HUES64 (cell line): ENCODE results near the gene SGO1.

Experiments
- H3K27ac ChIP-seq: 2 replicates; pipeline ENCODE4 v1.7.0; 2013; ENCODE audit warnings: low read depth, low read length, inconsistent platforms
- H3K27me3 ChIP-seq: 2 replicates; pipeline ENCODE4 v1.6.1; 2013; ENCODE audit warnings: mild to moderate bottlenecking, low read length; ENCODE audit not compliant: insufficient read depth
- H3K36me3 ChIP-seq: 2 replicates; pipeline ENCODE4 v1.6.1; 2013; ENCODE audit warnings: mild to moderate bottlenecking, low read length; ENCODE audit not compliant: insufficient read depth
- H3K4me1 ChIP-seq: 2 replicates; pipeline ENCODE4 v1.6.1; 2013; ENCODE audit warnings: mild to moderate bottlenecking, low read length, moderate library complexity; ENCODE audit not compliant: insufficient read depth
- H3K4me3 ChIP-seq: 2 replicates; pipeline ENCODE4 v1.5.1; 2013; ENCODE audit warnings: mild to moderate bottlenecking, low read length, moderate library complexity
- H3K9ac ChIP-seq: 2 replicates; pipeline ENCODE4 v1.6.1; 2013; ENCODE audit warnings: mild to moderate bottlenecking, low read depth, low read length
- H3K9me3 ChIP-seq: 2 replicates; pipeline ENCODE4 v1.6.1; 2013; ENCODE audit warnings: low read depth, low read length; ENCODE audit not compliant: insufficient read depth
- WGBS: fragments of 150-250, 120-280 bp; methylation state at CpG from one replicate; pipeline ENCODE4 v1.1.7; 2013; ENCODE audit warnings: missing lambda C conversion rate; 5-methylcytosine and 5-hydroxymethylcytosine counted together

The SGO1 gene

DNA sequence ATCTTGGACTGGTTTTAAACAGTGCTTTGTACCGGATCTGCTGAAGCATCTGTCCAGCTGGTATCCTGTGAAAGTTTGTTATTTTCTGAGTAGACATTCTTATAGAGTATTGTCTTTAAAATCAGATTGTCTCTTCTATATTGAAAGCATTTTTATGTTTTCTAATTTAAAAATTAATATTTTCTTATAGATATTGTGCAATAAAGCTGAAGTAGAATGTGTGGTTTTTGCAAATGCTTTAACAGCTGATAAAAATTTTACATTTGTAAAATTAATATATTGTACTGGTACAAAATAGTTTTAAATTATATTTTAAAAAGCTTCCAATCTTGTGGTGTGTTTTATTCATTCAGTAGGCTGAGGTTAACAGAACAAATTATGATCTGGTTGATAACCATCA lies 31.9 kb downstream of the SGO1 start:
- H3K4me3 ChIP-seq, result no peak overlapping the region
- H3K27me3 ChIP-seq, result no peaks in the 10 kb centered on the region
- H3K9me3 ChIP-seq, result no peaks in the 10 kb centered on the region
- H3K36me3 ChIP-seq, result peaks cover 39% of the 10 kb centered on the region
- no peak overlapping the region for H3K27ac ChIP-seq
- WGBS, result 100% methylated on average over 1 of the region's 1 CpG
- no peaks in the 10 kb centered on the region for H3K4me1 ChIP-seq
- no peak overlapping the region for H3K9ac ChIP-seq

DNA sequence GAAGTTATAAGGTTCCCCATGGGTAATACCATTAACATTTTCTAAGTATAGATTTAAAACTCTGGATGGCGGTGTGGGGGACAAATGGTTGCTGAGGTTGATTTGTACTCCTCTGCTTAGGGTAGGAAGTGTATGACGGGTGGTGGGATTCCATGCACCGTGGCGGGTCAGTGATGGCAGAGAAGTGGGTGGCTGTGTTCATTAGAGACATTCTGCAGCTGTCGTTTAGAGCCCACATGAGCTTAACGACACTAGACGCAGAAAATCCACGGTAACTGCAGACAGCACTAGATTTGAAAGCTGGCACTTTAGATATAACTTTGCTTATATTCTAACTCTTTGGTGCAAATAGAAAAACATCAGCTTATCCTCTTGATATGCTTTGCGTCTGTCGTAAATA lies 37.5 kb downstream of the SGO1 start:
- no peak overlapping the region for H3K4me3 ChIP-seq
- no peaks in the 10 kb centered on the region for H3K27me3 ChIP-seq
- H3K9me3 ChIP-seq, result no peaks in the 10 kb centered on the region
- H3K4me1 ChIP-seq, result no peaks in the 10 kb centered on the region
- H3K27ac ChIP-seq, result no peak overlapping the region
- H3K36me3 ChIP-seq, result peaks cover 5% of the 10 kb centered on the region
- no peak overlapping the region for H3K9ac ChIP-seq
- WGBS, result 97% methylated on average over 10 of the region's 10 CpGs

DNA sequence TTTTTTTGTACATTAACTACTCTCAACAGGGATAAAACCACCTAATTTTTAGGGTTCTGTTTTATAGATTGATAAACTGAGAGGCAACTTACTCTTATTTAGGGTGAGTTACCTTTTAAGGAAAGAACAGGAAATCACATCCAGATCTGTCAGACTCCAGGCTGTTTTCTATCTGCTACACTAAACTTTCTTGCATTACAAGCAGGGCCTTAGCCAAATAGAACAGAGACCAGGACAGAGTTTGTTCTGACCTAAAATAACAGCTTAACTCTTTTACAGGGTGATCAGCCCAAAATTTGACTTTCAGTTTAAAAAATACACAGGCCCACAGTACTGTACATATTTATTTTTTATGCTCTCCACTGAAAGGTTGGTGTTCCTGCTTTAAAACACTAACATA lies 38.6 kb downstream of the SGO1 start:
- Histone ChIP-seq H3K4me3 (no peak overlapping the region), H3K4me1 (peaks cover 3% of the 10 kb centered on the region; the same call in 1 of the 2 replicates), H3K27me3 (no peaks in the 10 kb centered on the region), H3K9ac (no peak overlapping the region), H3K36me3 (no peaks in the 10 kb centered on the region), H3K9me3 (no peaks in the 10 kb centered on the region), H3K27ac (no peak overlapping the region)

DNA sequence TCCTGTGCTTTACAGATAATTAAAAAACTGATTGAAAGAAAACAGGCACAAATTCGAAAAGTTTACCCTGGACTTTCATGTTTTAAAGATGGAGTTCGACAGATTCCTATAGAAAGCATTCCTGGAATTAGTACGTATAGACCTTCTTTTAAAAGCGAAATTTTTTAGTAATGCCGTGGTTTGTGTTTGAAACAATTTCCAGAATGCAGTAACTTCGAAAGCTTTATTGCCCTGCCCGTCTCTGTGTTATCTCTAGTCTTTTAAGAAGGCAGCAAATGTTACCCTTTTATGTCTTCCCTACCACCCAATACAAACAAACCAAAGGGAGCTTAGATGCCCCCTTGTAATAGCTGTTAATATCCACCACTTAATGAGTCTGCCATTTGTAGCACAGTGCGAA lies 39.7 kb downstream of the SGO1 start:
- Histone ChIP-seq H3K27ac (no peak overlapping the region), H3K36me3 (no peaks in the 10 kb centered on the region), H3K4me1 (peaks cover 11% of the 10 kb centered on the region; the same call in 1 of the 2 replicates), H3K9me3 (no peaks in the 10 kb centered on the region), H3K9ac (no peak overlapping the region), H3K4me3 (no peak overlapping the region), H3K27me3 (no peaks in the 10 kb centered on the region)
- WGBS, result 95% methylated on average over 8 of the region's 8 CpGs

DNA sequence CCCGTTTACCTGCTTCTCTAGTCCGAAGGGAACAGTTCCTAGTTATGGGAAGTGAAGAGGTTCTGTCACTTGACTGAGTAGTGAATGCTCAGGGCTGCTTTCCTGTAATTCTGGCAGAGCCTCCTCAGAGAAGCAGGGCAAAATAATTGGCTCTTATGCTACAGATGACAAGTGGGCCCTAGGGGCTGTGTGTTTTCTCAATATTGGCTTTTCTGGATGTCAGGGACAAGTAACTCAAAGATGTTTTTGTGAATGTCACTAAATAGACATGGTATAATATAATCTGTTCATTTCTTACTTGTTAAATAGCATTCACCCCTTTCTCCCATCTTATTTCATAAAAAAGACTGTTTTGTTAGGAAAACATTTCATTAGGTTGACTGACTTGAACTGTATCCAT lies 40.1 kb downstream of the SGO1 start:
- no peak overlapping the region for H3K4me3 ChIP-seq
- no peak overlapping the region for H3K9ac ChIP-seq
- H3K27me3 ChIP-seq, result no peaks in the 10 kb centered on the region
- H3K36me3 ChIP-seq, result no peaks in the 10 kb centered on the region
- H3K4me1 ChIP-seq, result peaks cover 15% of the 10 kb centered on the region; the same call in 1 of the 2 replicates
- no peak overlapping the region for H3K27ac ChIP-seq
- H3K9me3 ChIP-seq, result no peaks in the 10 kb centered on the region
- WGBS, result 80% methylated on average over 2 of the region's 2 CpGs

DNA sequence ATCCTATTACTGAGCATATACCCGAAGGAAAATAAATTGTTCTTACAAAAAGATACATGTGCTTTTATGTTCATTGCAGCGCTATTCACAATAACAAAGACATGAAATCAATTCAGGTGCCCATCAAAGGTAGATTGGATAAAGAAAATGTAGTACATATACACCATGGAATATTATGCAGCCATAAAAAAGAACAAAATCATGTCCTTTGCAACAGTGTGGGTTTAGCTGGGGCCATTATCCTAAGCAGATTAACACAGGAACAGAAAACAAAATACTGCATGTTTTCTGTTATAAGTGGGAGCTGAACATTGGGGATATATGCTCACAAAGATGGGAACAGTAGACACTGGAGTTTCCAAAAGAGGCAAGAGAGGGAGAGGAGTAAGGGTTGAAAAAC lies 42.5 kb downstream of the SGO1 start:
- Histone ChIP-seq H3K4me1 (peaks cover 15% of the 10 kb centered on the region; the same call in 1 of the 2 replicates), H3K27me3 (no peaks in the 10 kb centered on the region), H3K9me3 (no peaks in the 10 kb centered on the region), H3K36me3 (no peaks in the 10 kb centered on the region), H3K4me3 (no peak overlapping the region), H3K9ac (no peak overlapping the region), H3K27ac (no peak overlapping the region)
- 88% methylated on average over 2 of the region's 2 CpGs for WGBS

DNA sequence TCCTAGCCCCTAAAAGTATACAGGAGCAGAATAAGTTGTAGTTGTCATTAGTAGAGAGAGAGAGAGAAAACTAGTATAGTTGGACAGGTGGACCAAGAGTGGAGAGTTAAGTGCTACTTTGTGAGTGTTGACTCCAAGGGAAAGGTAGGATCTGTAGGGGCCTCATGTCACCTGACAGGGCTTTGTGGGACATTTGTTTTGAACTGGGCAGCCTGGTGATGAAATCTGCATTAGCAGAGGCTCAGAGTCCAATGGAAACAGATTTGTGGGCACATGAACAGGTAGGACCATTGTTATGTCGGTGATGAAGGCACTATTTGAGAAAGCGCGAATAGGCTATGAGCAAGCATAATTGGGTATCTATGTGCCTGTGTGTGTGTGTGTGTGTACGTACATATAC lies 43.5 kb downstream of the SGO1 start:
- H3K4me3 ChIP-seq, result no peak overlapping the region
- H3K9ac ChIP-seq, result no peak overlapping the region
- peaks cover 15% of the 10 kb centered on the region; the same call in 1 of the 2 replicates for H3K4me1 ChIP-seq
- H3K9me3 ChIP-seq, result no peaks in the 10 kb centered on the region
- no peak overlapping the region for H3K27ac ChIP-seq
- H3K27me3 ChIP-seq, result no peaks in the 10 kb centered on the region
- 95% methylated on average over 4 of the region's 4 CpGs for WGBS
- H3K36me3 ChIP-seq, result no peaks in the 10 kb centered on the region

DNA sequence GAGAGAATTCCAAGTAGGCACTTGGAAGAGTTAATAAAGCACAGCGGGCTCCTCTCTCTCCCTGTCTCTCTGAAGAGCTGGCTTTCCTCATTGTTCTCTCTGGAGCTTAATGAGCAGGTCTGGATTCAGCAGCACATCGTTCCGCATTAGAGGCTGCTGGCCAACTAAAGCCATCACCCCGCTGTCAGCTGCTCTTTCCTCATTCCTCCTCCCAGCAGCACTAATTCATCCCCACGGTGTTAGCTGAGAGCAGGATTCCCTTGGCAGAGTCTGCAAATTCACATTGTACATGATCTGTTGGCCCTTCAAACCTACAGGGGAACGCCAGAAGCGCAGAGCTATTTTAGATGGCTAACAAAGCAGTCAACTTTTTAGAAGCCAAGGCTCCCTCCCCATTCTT lies 44.2 kb downstream of the SGO1 start:
- no peaks in the 10 kb centered on the region for H3K36me3 ChIP-seq
- H3K4me3 ChIP-seq, result 0 out of 2 replicates have a peak overlapping the region, but pooled peaks have one; percentile 9
- no peaks in the 10 kb centered on the region for H3K9me3 ChIP-seq
- WGBS, result 49% methylated on average over 7 of the region's 7 CpGs
- H3K27ac ChIP-seq, result peak overlapping the region; percentile 46; the same call in 1 of the 2 replicates
- no peak overlapping the region for H3K9ac ChIP-seq
- H3K27me3 ChIP-seq, result no peaks in the 10 kb centered on the region
- H3K4me1 ChIP-seq, result peaks cover 15% of the 10 kb centered on the region; the same call in 1 of the 2 replicates

DNA sequence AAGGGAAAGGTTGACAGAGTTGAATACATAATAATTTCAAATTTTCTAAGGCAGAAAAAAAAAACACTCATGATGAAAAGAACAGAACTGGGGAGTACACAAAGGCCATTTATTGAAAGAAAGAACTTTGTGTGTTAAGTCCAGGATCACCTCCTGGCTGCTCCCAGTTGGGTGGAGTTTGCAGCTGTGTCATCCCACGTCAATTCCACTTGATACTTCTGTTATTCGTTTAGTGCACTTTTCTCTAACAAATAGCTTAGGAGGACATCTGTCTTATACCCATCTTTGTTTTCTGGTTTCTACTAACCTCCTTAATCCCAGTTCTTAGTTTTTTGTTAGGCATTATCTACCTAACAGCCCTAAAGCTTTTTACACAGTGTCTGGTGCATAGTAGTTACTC lies 44.7 kb downstream of the SGO1 start:
- 86% methylated on average over 2 of the region's 2 CpGs for WGBS
- H3K27ac ChIP-seq, result peak overlapping the region; percentile 46; the same call in 1 of the 2 replicates

DNA sequence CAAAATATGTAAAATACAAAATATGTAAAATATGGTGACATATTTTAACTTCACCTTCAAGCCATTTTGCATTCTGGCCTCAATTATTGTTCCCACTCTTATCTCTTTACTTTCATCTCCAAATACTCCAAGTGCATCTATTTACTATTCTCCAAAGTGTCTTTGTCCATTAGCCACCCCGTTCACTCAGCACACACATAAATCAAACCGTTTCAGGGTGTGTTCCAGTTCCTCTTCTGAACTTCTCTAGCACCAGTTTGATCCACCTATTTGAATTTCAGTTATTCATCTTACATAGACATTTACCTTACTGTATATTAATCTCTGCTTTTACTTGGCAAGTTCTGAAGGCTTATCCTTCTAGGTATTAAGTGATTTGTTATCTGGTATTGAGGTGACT lies 45.1 kb downstream of the SGO1 start:
- Histone ChIP-seq H3K9ac (no peak overlapping the region), H3K27ac (no peak overlapping the region), H3K4me1 (peaks cover 15% of the 10 kb centered on the region; the same call in 1 of the 2 replicates), H3K9me3 (no peaks in the 10 kb centered on the region), H3K27me3 (no peaks in the 10 kb centered on the region), H3K4me3 (no peak overlapping the region), H3K36me3 (no peaks in the 10 kb centered on the region)
- WGBS, result 93% methylated on average over 2 of the region's 2 CpGs

More for the DNA sequence above, 44.7 kb downstream of the SGO1 start:
- H3K9me3 ChIP-seq, result no peaks in the 10 kb centered on the region
- no peaks in the 10 kb centered on the region for H3K27me3 ChIP-seq
- H3K9ac ChIP-seq, result no peak overlapping the region
- peaks cover 15% of the 10 kb centered on the region; the same call in 1 of the 2 replicates for H3K4me1 ChIP-seq
- no peak overlapping the region for H3K4me3 ChIP-seq
- no peaks in the 10 kb centered on the region for H3K36me3 ChIP-seq

DNA sequence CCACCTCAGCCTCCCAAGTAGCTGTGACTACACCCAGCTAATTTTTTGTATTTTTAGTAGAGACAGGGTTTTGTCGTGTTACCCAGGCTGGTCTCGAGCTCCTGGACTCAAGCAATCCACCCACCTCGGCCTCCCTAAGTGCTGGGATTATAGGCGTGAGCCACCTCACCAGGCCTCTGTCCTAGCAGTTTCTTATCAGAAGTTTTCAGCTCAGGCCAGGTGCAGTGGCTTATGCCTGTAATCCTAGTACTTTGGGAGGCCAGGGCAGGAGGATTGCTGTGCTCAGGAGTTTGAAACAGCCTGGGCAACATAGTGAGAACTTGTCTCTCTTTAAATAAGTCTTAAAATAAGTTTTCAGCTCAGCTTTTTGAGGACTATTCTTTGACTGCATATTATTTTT lies 48.4 kb downstream of the SGO1 start:
- 79% methylated on average over 4 of the region's 4 CpGs for WGBS
- Histone ChIP-seq H3K36me3 (no peaks in the 10 kb centered on the region), H3K9ac (no peak overlapping the region), H3K4me3 (no peak overlapping the region), H3K27me3 (no peaks in the 10 kb centered on the region), H3K9me3 (no peaks in the 10 kb centered on the region), H3K27ac (no peak overlapping the region), H3K4me1 (peaks cover 15% of the 10 kb centered on the region; the same call in 1 of the 2 replicates)

DNA sequence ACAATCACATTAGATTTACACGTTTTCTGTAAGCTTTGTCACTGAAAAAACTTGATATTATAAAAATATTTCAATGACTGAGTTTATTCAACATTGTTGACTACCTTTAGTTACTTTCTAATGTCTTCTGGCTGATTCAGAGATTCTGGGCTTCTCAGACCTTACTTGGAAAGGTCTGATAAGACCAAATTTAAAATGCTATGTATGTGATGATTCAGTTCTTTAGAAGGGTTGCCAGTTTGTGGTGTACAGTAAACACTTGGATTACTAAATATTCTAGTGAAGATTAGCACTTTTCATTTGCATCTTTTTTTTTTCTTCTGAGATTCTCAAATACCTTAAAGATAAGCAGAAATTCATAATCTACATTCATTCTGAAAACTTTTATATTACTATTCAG lies 49.8 kb downstream of the SGO1 start:
- peaks cover 3% of the 10 kb centered on the region; the same call in 1 of the 2 replicates for H3K4me1 ChIP-seq
- WGBS, result no CpG with 5 or more reads among the region's 1 CpG
- no peak overlapping the region for H3K9ac ChIP-seq
- no peaks in the 10 kb centered on the region for H3K27me3 ChIP-seq
- H3K9me3 ChIP-seq, result no peaks in the 10 kb centered on the region
- H3K36me3 ChIP-seq, result no peaks in the 10 kb centered on the region
- H3K4me3 ChIP-seq, result no peak overlapping the region
- H3K27ac ChIP-seq, result no peak overlapping the region
